Nephron progenitor cell (in vitro differentiated cells): Measurements from ENCODE around the gene SLFN13.
A peak's percentile ranks its signal among the peaks of the same experiment; 100 is the strongest.

ENCODE experiments used
- DNase-seq: peaks from one replicate; pipeline ENCODE4 v3.0.0; 2021
- H3K27ac Mint-ChIP-seq: 2 replicates; pipeline ENCODE4 v1.8.0; 2021; ENCODE audit warnings: mild to moderate bottlenecking, moderate library complexity, mixed read lengths
- H3K27me3 Mint-ChIP-seq: 2 replicates; pipeline ENCODE4 v1.8.0; 2021; ENCODE audit warnings: mild to moderate bottlenecking, low read depth, mixed read lengths; ENCODE audit not compliant: poor library complexity
- H3K36me3 Mint-ChIP-seq: 2 replicates; pipeline ENCODE4 v1.8.0; 2021; ENCODE audit warnings: low read depth, mixed read lengths
- H3K4me1 Mint-ChIP-seq: 2 replicates; pipeline ENCODE4 v1.8.0; 2021; ENCODE audit warnings: mixed read lengths
- H3K4me3 Mint-ChIP-seq: 2 replicates; pipeline ENCODE4 v1.8.0; 2021; ENCODE audit warnings: mild to moderate bottlenecking, moderate library complexity, mixed read lengths
- H3K9me3 Mint-ChIP-seq: 2 replicates; pipeline ENCODE4 v1.8.0; 2021; ENCODE audit warnings: mild to moderate bottlenecking, moderate library complexity, mixed read lengths
- CTCF ChIP-seq: fragments of 200-600 bp; sonication (generic); IDR thresholded peaks from 2 replicates; pipeline ENCODE4 v1.5.0; 2021; ENCODE audit warnings: antibody characterized with exemption

The SLFN13 gene

GRCh38 chr17:35448214-35448898 is at the start of gene SLFN13:
TSS of gene SLFN13 (minus strand) at chr17:35448766. CDS start at chr17:35445680, 3,086 bp downstream.
- peak within 1 kb of the TSS; percentile 74 for H3K4me3 Mint-ChIP-seq
- no peak within 1 kb of the TSS for H3K27ac Mint-ChIP-seq
- TF ChIP-seq CTCF, result no peak
- H3K4me1 Mint-ChIP-seq, result peaks cover 13% of the 10 kb centered on the region
- peak; percentile 65 for DNase-seq
- H3K27me3 Mint-ChIP-seq, result peaks cover 90% of the 10 kb centered on the region
- peaks cover 9% of the 10 kb centered on the region for H3K9me3 Mint-ChIP-seq
- no peaks in the 10 kb centered on the region for H3K36me3 Mint-ChIP-seq

- peaks cover 5% of the 10 kb centered on the region for H3K36me3 Mint-ChIP-seq
- peaks cover 4% of the 10 kb centered on the region for H3K4me1 Mint-ChIP-seq
- no peak overlapping the region for H3K4me3 Mint-ChIP-seq
- H3K27me3 Mint-ChIP-seq, result peaks cover 97% of the 10 kb centered on the region
- DNase-seq, result no peak
- H3K27ac Mint-ChIP-seq, result no peak overlapping the region
- no peak for TF ChIP-seq CTCF
- H3K9me3 Mint-ChIP-seq, result peaks cover 18% of the 10 kb centered on the region
These were observed 48.1 kb upstream of the SLFN13 start for GRCh38 chr17:35496451-35497290.

- Mint-ChIP-seq H3K4me3 (no peak overlapping the region), H3K9me3 (peaks cover 18% of the 10 kb centered on the region), H3K36me3 (no peaks in the 10 kb centered on the region), H3K4me1 (peaks cover 4% of the 10 kb centered on the region), H3K27me3 (peaks cover 100% of the 10 kb centered on the region), H3K27ac (no peak overlapping the region)
- no peak for DNase-seq
- TF ChIP-seq CTCF, result no peak
These were observed 44.5 kb upstream of the SLFN13 start for GRCh38 chr17:35493040-35493439.

- Mint-ChIP-seq H3K4me3 (no peak overlapping the region), H3K9me3 (peaks cover 22% of the 10 kb centered on the region), H3K4me1 (peaks cover 4% of the 10 kb centered on the region), H3K36me3 (no peaks in the 10 kb centered on the region), H3K27me3 (peaks cover 100% of the 10 kb centered on the region), H3K27ac (no peak overlapping the region)
- no peak for DNase-seq
- TF ChIP-seq CTCF, result no peak
These were observed 42.9 kb upstream of the SLFN13 start for GRCh38 chr17:35491417-35491816.

GRCh38 chr17:35489944-35490343 is 41.4 kb upstream of the SLFN13 start:
- H3K4me1 Mint-ChIP-seq, result peaks cover 4% of the 10 kb centered on the region
- DNase-seq, result no peak
- H3K27ac Mint-ChIP-seq, result no peak overlapping the region
- no peak for TF ChIP-seq CTCF
- H3K36me3 Mint-ChIP-seq, result no peaks in the 10 kb centered on the region
- no peak overlapping the region for H3K4me3 Mint-ChIP-seq
- peaks cover 22% of the 10 kb centered on the region for H3K9me3 Mint-ChIP-seq
- peaks cover 100% of the 10 kb centered on the region for H3K27me3 Mint-ChIP-seq
